Measurements from ENCODE around the gene ARID1B.

Gene ARID1B

GRCh38 chr6:157155804-157156203, 378.6 kb downstream of the ARID1B start:
- ChIA-PET CTCF (interaction anchor here (0.8 to 1.5 kb wide), 4 partner anchors 10 to 39 kb away, joined by 3 read pairs; no protein-coding TSS in a partner anchor), POLR2A (interaction anchor here (0.6 kb wide), 1 partner anchor 1785 kb away, joined by 5 read pairs; no protein-coding TSS in a partner anchor)
- no peaks in the 10 kb centered on the region for H3K4me1 ChIP-seq (ENCODE audit: control extremely low read depth in 1 of 4, control insufficient read depth in 4 of 4, insufficient read depth in 4 of 4, low read length in 3 of 4)
- no peak for DNase-seq
- WGBS (ENCODE audit: insufficient coverage): 95% methylated on average over 3 of the region's 3 CpGs
- H3K9me3 ChIP-seq (ENCODE audit: control extremely low read depth in 1 of 5, control insufficient read depth in 4 of 5, insufficient read depth in 2 of 5, low read depth in 1 of 5, low read length in 4 of 5): no peaks in the 10 kb centered on the region
- no peaks in the 10 kb centered on the region for H3K27me3 ChIP-seq (replicated peaks in 2 of 5; ENCODE audit: control insufficient read depth in 4 of 5, insufficient read depth in 5 of 5, low read length in 4 of 5)
- H3K36me3 ChIP-seq (ENCODE audit: control insufficient read depth in 4 of 4, insufficient read depth in 4 of 4, low read length in 3 of 4): peaks cover 29 to 76% (median 39%) of the 10 kb centered on the region in 4 experiments
- no peak overlapping the region for H3K4me3 ChIP-seq (ENCODE audit: control insufficient read depth in 1 of 7, extremely low read depth in 1 of 7, insufficient read depth in 4 of 7, low read depth in 2 of 7, low read length in 6 of 7)
- H3K27ac ChIP-seq (ENCODE audit: insufficient read depth in 1 of 2, low read depth in 1 of 2, low read length in 2 of 2, poor library complexity in 1 of 2, severe bottlenecking in 2 of 2): no peak overlapping the region

- no peaks in the 10 kb centered on the region for H3K27me3 ChIP-seq (replicated peaks in 2 of 5; ENCODE audit: control insufficient read depth in 4 of 5, insufficient read depth in 5 of 5, low read length in 4 of 5)
- 100% methylated on average over 7 of the region's 9 CpGs for WGBS (ENCODE audit: insufficient coverage)
- H3K27ac ChIP-seq (ENCODE audit: insufficient read depth in 1 of 2, low read depth in 1 of 2, low read length in 2 of 2, poor library complexity in 1 of 2, severe bottlenecking in 2 of 2): no peak overlapping the region
- ChIA-PET CTCF (no interaction called here), POLR2A (no interaction called here)
- peaks cover 25 to 70% (median 34%) of the 10 kb centered on the region in 4 experiments for H3K36me3 ChIP-seq (ENCODE audit: control insufficient read depth in 4 of 4, insufficient read depth in 4 of 4, low read length in 3 of 4)
- H3K4me1 ChIP-seq (ENCODE audit: control extremely low read depth in 1 of 4, control insufficient read depth in 4 of 4, insufficient read depth in 4 of 4, low read length in 3 of 4): no peaks in the 10 kb centered on the region
- H3K4me3 ChIP-seq (ENCODE audit: control insufficient read depth in 1 of 7, extremely low read depth in 1 of 7, insufficient read depth in 4 of 7, low read depth in 2 of 7, low read length in 6 of 7): no peak overlapping the region
- no peak for DNase-seq
- H3K9me3 ChIP-seq (ENCODE audit: control extremely low read depth in 1 of 5, control insufficient read depth in 4 of 5, insufficient read depth in 2 of 5, low read depth in 1 of 5, low read length in 4 of 5): no peaks in the 10 kb centered on the region
These were observed 380.1 kb downstream of the ARID1B start for GRCh38 chr6:157157258-157157657.

GRCh38 chr6:157158456-157158855, 381.3 kb downstream of the ARID1B start:
- ChIA-PET CTCF (no interaction called here), POLR2A (no interaction called here)

GRCh38 chr6:157158897-157159296, 381.7 kb downstream of the ARID1B start:
- ChIA-PET CTCF (interaction anchor here (1.0 to 1.1 kb wide), 3 partner anchors 9 to 116 kb away, joined by 3 read pairs; no protein-coding TSS in a partner anchor), POLR2A (interaction anchor here (0.7 kb wide), 1 partner anchor 77 kb away, joined by 3 read pairs; no protein-coding TSS in a partner anchor)
- DNase-seq: no peak
- Histone ChIP-seq H3K36me3 (ENCODE audit: control insufficient read depth in 4 of 4, insufficient read depth in 4 of 4, low read length in 3 of 4) (peaks cover 20 to 71% (median 33%) of the 10 kb centered on the region in 4 experiments), H3K27ac (ENCODE audit: insufficient read depth in 1 of 2, low read depth in 1 of 2, low read length in 2 of 2, poor library complexity in 1 of 2, severe bottlenecking in 2 of 2) (no peak overlapping the region), H3K4me1 (ENCODE audit: control extremely low read depth in 1 of 4, control insufficient read depth in 4 of 4, insufficient read depth in 4 of 4, low read length in 3 of 4) (no peaks in the 10 kb centered on the region), H3K4me3 (ENCODE audit: control insufficient read depth in 1 of 7, extremely low read depth in 1 of 7, insufficient read depth in 4 of 7, low read depth in 2 of 7, low read length in 6 of 7) (no peak overlapping the region), H3K27me3 (replicated peaks in 2 of 5; ENCODE audit: control insufficient read depth in 4 of 5, insufficient read depth in 5 of 5, low read length in 4 of 5) (no peaks in the 10 kb centered on the region), H3K9me3 (ENCODE audit: control extremely low read depth in 1 of 5, control insufficient read depth in 4 of 5, insufficient read depth in 2 of 5, low read depth in 1 of 5, low read length in 4 of 5) (no peaks in the 10 kb centered on the region)
- WGBS (ENCODE audit: insufficient coverage): 100% methylated on average over 2 of the region's 3 CpGs

More at GRCh38 chr6:157158456-157158855, 381.3 kb downstream of the ARID1B start:
- no peak for DNase-seq
- Histone ChIP-seq H3K9me3 (ENCODE audit: control extremely low read depth in 1 of 5, control insufficient read depth in 4 of 5, insufficient read depth in 2 of 5, low read depth in 1 of 5, low read length in 4 of 5) (no peaks in the 10 kb centered on the region), H3K4me3 (ENCODE audit: control insufficient read depth in 1 of 7, extremely low read depth in 1 of 7, insufficient read depth in 4 of 7, low read depth in 2 of 7, low read length in 6 of 7) (no peak overlapping the region), H3K27me3 (replicated peaks in 2 of 5; ENCODE audit: control insufficient read depth in 4 of 5, insufficient read depth in 5 of 5, low read length in 4 of 5) (no peaks in the 10 kb centered on the region), H3K36me3 (ENCODE audit: control insufficient read depth in 4 of 4, insufficient read depth in 4 of 4, low read length in 3 of 4) (peaks cover 25 to 76% (median 35%) of the 10 kb centered on the region in 4 experiments), H3K4me1 (ENCODE audit: control extremely low read depth in 1 of 4, control insufficient read depth in 4 of 4, insufficient read depth in 4 of 4, low read length in 3 of 4) (no peaks in the 10 kb centered on the region), H3K27ac (ENCODE audit: insufficient read depth in 1 of 2, low read depth in 1 of 2, low read length in 2 of 2, poor library complexity in 1 of 2, severe bottlenecking in 2 of 2) (no peak overlapping the region)
- 100% methylated on average over 3 of the region's 4 CpGs for WGBS (ENCODE audit: insufficient coverage)

GRCh38 chr6:157159348-157159747, 382.2 kb downstream of the ARID1B start:
- ChIA-PET CTCF (interaction anchor here (0.9 to 1.3 kb wide), 5 partner anchors 10 to 123 kb away, joined by 3 read pairs; no protein-coding TSS in a partner anchor), POLR2A (interaction anchor here (0.7 kb wide), 1 partner anchor 77 kb away, joined by 3 read pairs; no protein-coding TSS in a partner anchor)
- Histone ChIP-seq H3K27me3 (replicated peaks in 2 of 5; ENCODE audit: control insufficient read depth in 4 of 5, insufficient read depth in 5 of 5, low read length in 4 of 5) (no peaks in the 10 kb centered on the region), H3K4me3 (ENCODE audit: control insufficient read depth in 1 of 7, extremely low read depth in 1 of 7, insufficient read depth in 4 of 7, low read depth in 2 of 7, low read length in 6 of 7) (no peak overlapping the region), H3K9me3 (ENCODE audit: control extremely low read depth in 1 of 5, control insufficient read depth in 4 of 5, insufficient read depth in 2 of 5, low read depth in 1 of 5, low read length in 4 of 5) (no peaks in the 10 kb centered on the region), H3K36me3 (ENCODE audit: control insufficient read depth in 4 of 4, insufficient read depth in 4 of 4, low read length in 3 of 4) (peaks cover 20 to 67% (median 33%) of the 10 kb centered on the region in 4 experiments), H3K4me1 (ENCODE audit: control extremely low read depth in 1 of 4, control insufficient read depth in 4 of 4, insufficient read depth in 4 of 4, low read length in 3 of 4) (no peaks in the 10 kb centered on the region), H3K27ac (ENCODE audit: insufficient read depth in 1 of 2, low read depth in 1 of 2, low read length in 2 of 2, poor library complexity in 1 of 2, severe bottlenecking in 2 of 2) (no peak overlapping the region)
- DNase-seq: no peak
- 100% methylated on average over 3 of the region's 4 CpGs for WGBS (ENCODE audit: insufficient coverage)

GRCh38 chr6:157161912-157162311, 384.7 kb downstream of the ARID1B start:
- no peak overlapping the region for H3K27ac ChIP-seq (ENCODE audit: insufficient read depth in 1 of 2, low read depth in 1 of 2, low read length in 2 of 2, poor library complexity in 1 of 2, severe bottlenecking in 2 of 2)
- CTCF ChIA-PET: no interaction called here
- POLR2A ChIA-PET: no interaction called here
- H3K36me3 ChIP-seq (ENCODE audit: control insufficient read depth in 4 of 4, insufficient read depth in 4 of 4, low read length in 3 of 4): peaks cover 22 to 57% (median 32%) of the 10 kb centered on the region in 4 experiments
- H3K4me3 ChIP-seq (ENCODE audit: control insufficient read depth in 1 of 7, extremely low read depth in 1 of 7, insufficient read depth in 4 of 7, low read depth in 2 of 7, low read length in 6 of 7): no peak overlapping the region
- H3K9me3 ChIP-seq (ENCODE audit: control extremely low read depth in 1 of 5, control insufficient read depth in 4 of 5, insufficient read depth in 2 of 5, low read depth in 1 of 5, low read length in 4 of 5): no peaks in the 10 kb centered on the region
- H3K4me1 ChIP-seq (ENCODE audit: control extremely low read depth in 1 of 4, control insufficient read depth in 4 of 4, insufficient read depth in 4 of 4, low read length in 3 of 4): no peaks in the 10 kb centered on the region
- DNase-seq: no peak
- H3K27me3 ChIP-seq (replicated peaks in 2 of 5; ENCODE audit: control insufficient read depth in 4 of 5, insufficient read depth in 5 of 5, low read length in 4 of 5): no peaks in the 10 kb centered on the region
- WGBS (ENCODE audit: insufficient coverage): 93% methylated on average over 3 of the region's 4 CpGs

- no peak for DNase-seq
- Histone ChIP-seq H3K27ac (ENCODE audit: insufficient read depth in 1 of 2, low read depth in 1 of 2, low read length in 2 of 2, poor library complexity in 1 of 2, severe bottlenecking in 2 of 2) (no peak overlapping the region), H3K4me1 (ENCODE audit: control extremely low read depth in 1 of 4, control insufficient read depth in 4 of 4, insufficient read depth in 4 of 4, low read length in 3 of 4) (no peaks in the 10 kb centered on the region), H3K36me3 (ENCODE audit: control insufficient read depth in 4 of 4, insufficient read depth in 4 of 4, low read length in 3 of 4) (peaks cover 22 to 56% (median 37%) of the 10 kb centered on the region in 4 experiments), H3K9me3 (ENCODE audit: control extremely low read depth in 1 of 5, control insufficient read depth in 4 of 5, insufficient read depth in 2 of 5, low read depth in 1 of 5, low read length in 4 of 5) (no peaks in the 10 kb centered on the region), H3K4me3 (ENCODE audit: control insufficient read depth in 1 of 7, extremely low read depth in 1 of 7, insufficient read depth in 4 of 7, low read depth in 2 of 7, low read length in 6 of 7) (no peak overlapping the region), H3K27me3 (replicated peaks in 2 of 5; ENCODE audit: control insufficient read depth in 4 of 5, insufficient read depth in 5 of 5, low read length in 4 of 5) (no peaks in the 10 kb centered on the region)
- POLR2A ChIA-PET: no interaction called here
- WGBS (ENCODE audit: insufficient coverage): 99% methylated on average over 15 of the region's 17 CpGs
- CTCF ChIA-PET: interaction anchor here (1.3 kb wide), 1 partner anchor 10 kb away, joined by 4 read pairs; no protein-coding TSS in a partner anchor
These were observed 385.7 kb downstream of the ARID1B start for GRCh38 chr6:157162766-157163433.
